B cell (primary cell): ENCODE data around the gene INF2. TPM values are rescaled to one million over a fixed set of nuclear protein-coding genes. Genes with fewer than 3 reads are reported as not detected.

Source experiments
- ATAC-seq: fragments of 200-7000 bp; cut with Tn5 transposase; one replicate; pipeline ENCODE4 v1.10.0; 2021; ENCODE audit warnings: low read depth, mild to moderate bottlenecking, moderate number of reproducible peaks, moderate library complexity
- CTCF ChIA-PET: fragments of 350-600 bp; sonication (Branson Sonifier 250); formaldehyde crosslinking; loops from one replicate; lab custom pipeline; 2021; ENCODE audit warnings: antibody characterized with exemption, inconsistent platforms; lab: Charles Lee
- POLR2A ChIA-PET: fragments of 350-600 bp; sonication (Branson Sonifier 250); formaldehyde crosslinking; loops from one replicate; lab custom pipeline; 2021; ENCODE audit warnings: antibody characterized with exemption; lab: Charles Lee
- DNase-seq: peaks from one replicate; pipeline ENCODE4 v3.0.0; 2013
- H2AFZ ChIP-seq: 2 replicates; pipeline ENCODE4 v1.6.1; 2012; ENCODE audit warnings: mild to moderate bottlenecking, low read depth, low read length; ENCODE audit not compliant: insufficient read depth, poor library complexity, severe bottlenecking
- H3K27ac ChIP-seq, 2 donors: 1 replicate in 1 of 2; 2 replicates in 1 of 2; pipeline ENCODE4 v1.5.1; 2012 to 2013; ENCODE audit warnings: low read length in 2 of 2, mild to moderate bottlenecking in 2 of 2, moderate library complexity in 1 of 2
- H3K27me3 ChIP-seq, 4 experiments: fragments of 200-600 bp in 1 of 4; sonication (generic) in 1 of 4; replicated peaks in 1 of 4; 1 replicate in 2 of 4; 2 replicates in 2 of 4; pipeline versions ENCODE4 v1.6.1 to v1.7.0; 2013 to 2016; ENCODE audit warnings: low read length in 3 of 4, mild to moderate bottlenecking in 2 of 4, mixed read lengths in 1 of 4, moderate library complexity in 1 of 4; ENCODE audit not compliant: insufficient read depth in 4 of 4, control insufficient read depth in 3 of 4; ENCODE audit errors: control extremely low read depth in 1 of 4
- H3K36me3 ChIP-seq, 2 experiments: replicated peaks in 1 of 2; 1 replicate in 1 of 2; 2 replicates in 1 of 2; pipeline versions ENCODE4 v1.6.1 to v1.7.1; 2013; ENCODE audit warnings: low read length in 1 of 2; ENCODE audit not compliant: insufficient read depth in 2 of 2, control insufficient read depth in 1 of 2; ENCODE audit errors: control extremely low read depth in 1 of 2, extremely low read depth in 1 of 2
- H3K4me1 ChIP-seq, 2 donors: fragments of 200-600 bp in 1 of 2; sonication (generic) in 1 of 2; 1 replicate in 1 of 2; 2 replicates in 1 of 2; pipeline versions ENCODE4 v1.5.1 to v1.6.1; 2013 to 2017; ENCODE audit warnings: low read length in 2 of 2; ENCODE audit not compliant: control insufficient read depth in 2 of 2, insufficient read depth in 2 of 2
- H3K4me2 ChIP-seq: replicated peaks from 2 replicates; pipeline ENCODE3; 2012; ENCODE audit warnings: mild to moderate bottlenecking, low read depth, low read length; ENCODE audit not compliant: poor library complexity, severe bottlenecking
- H3K4me3 ChIP-seq, 5 experiments: fragments of 200-600 bp in 1 of 5; sonication (generic) in 1 of 5; 1 replicate in 3 of 5; 2 replicates in 2 of 5; pipeline versions ENCODE4 v1.5.1 to v1.7.0; 2011 to 2016; ENCODE audit warnings: low read length in 4 of 5, mild to moderate bottlenecking in 4 of 5, low read depth in 2 of 5, control low read depth in 1 of 5, moderate library complexity in 1 of 5; ENCODE audit not compliant: insufficient read depth in 1 of 5; ENCODE audit errors: control extremely low read depth in 1 of 5, extremely low read depth in 1 of 5
- H3K79me2 ChIP-seq: fragments of 200-600 bp; sonication (generic); one replicate; pipeline ENCODE4 v1.6.0; 2016; ENCODE audit warnings: low read length; ENCODE audit not compliant: control insufficient read depth, insufficient read depth
- H3K9ac ChIP-seq: fragments of 200-600 bp; sonication (generic); 2 replicates; pipeline ENCODE4 v1.6.1; 2017; ENCODE audit warnings: mild to moderate bottlenecking, low read length, moderate library complexity
- H3K9me3 ChIP-seq, 3 donors: one replicate each; pipeline versions ENCODE4 v1.6.1 to v1.7.1; 2013; ENCODE audit warnings: low read length in 2 of 3; ENCODE audit not compliant: control insufficient read depth in 2 of 3, insufficient read depth in 1 of 3; ENCODE audit errors: control extremely low read depth in 1 of 3
- H4K20me1 ChIP-seq: 2 replicates; pipeline ENCODE4 v1.6.0; 2012; ENCODE audit warnings: mild to moderate bottlenecking, low read length; ENCODE audit not compliant: insufficient read depth, control insufficient read depth, poor library complexity, severe bottlenecking
- H3K27ac Mint-ChIP-seq: one replicate; pipeline ENCODE4 v1.8.0; 2021; ENCODE audit warnings: mixed read lengths
- H3K27me3 Mint-ChIP-seq: one replicate; pipeline ENCODE4 v1.8.0; 2021; ENCODE audit warnings: mixed read lengths
- H3K4me1 Mint-ChIP-seq: one replicate; pipeline ENCODE4 v1.8.0; 2021; ENCODE audit warnings: mixed read lengths
- H3K4me3 Mint-ChIP-seq: one replicate; pipeline ENCODE4 v1.8.0; 2021; ENCODE audit warnings: mixed read lengths
- H3K9me3 Mint-ChIP-seq: one replicate; pipeline ENCODE4 v1.8.0; 2022; ENCODE audit warnings: mixed read lengths; ENCODE audit not compliant: insufficient read depth
- EZH2 ChIP-seq: IDR thresholded peaks from 2 replicates; pipeline ENCODE4 v1.6.1; 2012; ENCODE audit warnings: borderline replicate concordance, low read depth, mild to moderate bottlenecking, moderate library complexity, low read length; ENCODE audit not compliant: insufficient read depth, poor library complexity, severe bottlenecking
- WGBS: methylation state at CpG from one replicate; pipeline ENCODE4 v1.1.5; 2013; ENCODE audit warnings: missing lambda C conversion rate; ENCODE audit not compliant: insufficient coverage; 5-methylcytosine and 5-hydroxymethylcytosine counted together
- intact Hi-C: fragments of 100-400 bp; cut with micrococcal nuclease; formaldehyde crosslinking; loops from one replicate; pipeline ENCODE4 v1.10.0; 2022
- polyA plus RNA-seq: library from polyadenylated mRNA; depleted of rRNA; stranded (reverse); fragments of >200 nt; gene quantifications from 2 replicates; pipeline ENCODE4 v1.2.3, GENCODE V29; 2012
- total RNA-seq, 2 donors: library from RNA; stranded (reverse); fragments of 120-200 nt in 1 of 2; gene quantifications; 1 replicate in 1 of 2; 2 replicates in 1 of 2; pipeline versions ENCODE4 v1.2.3 to v1.2.4, GENCODE V29; 2013 to 2022
- TF ChIP-seq, protein P1 (sequence below): fragments of 200-600 bp; IDR thresholded peaks from one replicate; pipeline ENCODE4 v1.8.0; 2022; ENCODE audit warnings: antibody characterized with exemption, mild to moderate bottlenecking

The INF2 gene
- total and polyA plus RNA-seq, 2 donors (not counting 1 experiment from before 2014, with no cell fraction given) = 90.2 to 100 TPM

DNA sequence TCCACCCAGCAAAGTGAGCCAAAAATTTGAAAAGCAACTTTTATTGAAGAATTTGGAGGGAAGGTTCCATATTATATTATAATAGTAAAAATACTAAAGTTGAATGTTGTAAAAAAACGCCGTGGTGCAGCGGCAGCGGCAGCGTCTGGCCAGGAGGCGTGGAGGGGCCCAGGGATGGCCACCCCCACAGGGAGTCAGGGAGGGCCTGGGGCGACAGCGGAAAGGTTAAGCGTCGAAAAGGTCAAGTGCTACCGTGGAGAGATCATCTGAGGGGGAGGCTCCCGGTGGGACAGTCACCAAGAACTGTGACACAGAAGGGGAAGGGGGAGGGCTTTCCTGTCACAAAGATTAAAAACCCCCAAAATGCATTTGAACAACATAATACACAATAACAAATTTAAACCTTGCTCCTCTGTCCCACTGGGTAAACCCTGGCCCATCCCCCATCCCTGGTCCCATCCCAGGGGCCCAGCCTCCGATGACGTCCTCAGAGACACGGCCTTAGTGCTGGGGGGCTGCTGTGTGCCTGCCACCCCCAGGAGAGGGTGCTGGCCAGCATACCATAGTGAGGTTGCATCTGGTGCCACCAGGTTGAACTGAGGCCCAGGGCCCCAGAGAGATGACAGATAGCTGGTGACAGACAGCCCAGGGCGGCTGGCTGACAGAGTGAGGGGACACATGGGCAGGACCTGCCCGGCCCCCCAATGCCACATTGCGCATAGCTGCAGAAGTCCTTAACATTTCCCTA is 80.1 kb downstream of the INF2 start:
- Histone ChIP-seq H2AFZ (no peak overlapping the region), H3K36me3 (peaks cover 0 to 10% of the 10 kb centered on the region in 2 experiments), H3K4me2 (no peak overlapping the region), H3K4me1 (peaks cover 0 to 8% of the 10 kb centered on the region in 2 donors), H3K9ac (no peak overlapping the region), H4K20me1 (no peaks in the 10 kb centered on the region), H3K79me2 (no peaks in the 10 kb centered on the region), H3K4me3 (no peak overlapping the region), H3K27me3 (no peaks in the 10 kb centered on the region), H3K9me3 (peaks cover 0 to 14% (median 3%) of the 10 kb centered on the region in 3 donors), H3K27ac (no peak overlapping the region)
- peaks cover 8% of the 10 kb centered on the region for H3K4me1 Mint-ChIP-seq
- no peak for ATAC-seq
- no peak for DNase-seq
- ChIA-PET CTCF (interaction anchor here (1.0 to 6.1 kb wide), 14 partner anchors 15 to 277 kb away, joined by 3 to 89 read pairs (median 7); partner anchors contain the start of genes SIVA1 and ZBTB42), POLR2A (no interaction called here)
- no peaks in the 10 kb centered on the region for H3K27me3 Mint-ChIP-seq
- H3K9me3 Mint-ChIP-seq = no peaks in the 10 kb centered on the region
- no peak overlapping the region for H3K4me3 Mint-ChIP-seq
- H3K27ac Mint-ChIP-seq = no peak overlapping the region
- intact Hi-C loops = no loop called here
- WGBS = 89% methylated on average over 14 of the region's 18 CpGs
- TF ChIP-seq, protein P1, sequence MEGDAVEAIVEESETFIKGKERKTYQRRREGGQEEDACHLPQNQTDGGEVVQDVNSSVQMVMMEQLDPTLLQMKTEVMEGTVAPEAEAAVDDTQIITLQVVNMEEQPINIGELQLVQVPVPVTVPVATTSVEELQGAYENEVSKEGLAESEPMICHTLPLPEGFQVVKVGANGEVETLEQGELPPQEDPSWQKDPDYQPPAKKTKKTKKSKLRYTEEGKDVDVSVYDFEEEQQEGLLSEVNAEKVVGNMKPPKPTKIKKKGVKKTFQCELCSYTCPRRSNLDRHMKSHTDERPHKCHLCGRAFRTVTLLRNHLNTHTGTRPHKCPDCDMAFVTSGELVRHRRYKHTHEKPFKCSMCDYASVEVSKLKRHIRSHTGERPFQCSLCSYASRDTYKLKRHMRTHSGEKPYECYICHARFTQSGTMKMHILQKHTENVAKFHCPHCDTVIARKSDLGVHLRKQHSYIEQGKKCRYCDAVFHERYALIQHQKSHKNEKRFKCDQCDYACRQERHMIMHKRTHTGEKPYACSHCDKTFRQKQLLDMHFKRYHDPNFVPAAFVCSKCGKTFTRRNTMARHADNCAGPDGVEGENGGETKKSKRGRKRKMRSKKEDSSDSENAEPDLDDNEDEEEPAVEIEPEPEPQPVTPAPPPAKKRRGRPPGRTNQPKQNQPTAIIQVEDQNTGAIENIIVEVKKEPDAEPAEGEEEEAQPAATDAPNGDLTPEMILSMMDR = no peak
- TF ChIP-seq EZH2 = no peak

DNA sequence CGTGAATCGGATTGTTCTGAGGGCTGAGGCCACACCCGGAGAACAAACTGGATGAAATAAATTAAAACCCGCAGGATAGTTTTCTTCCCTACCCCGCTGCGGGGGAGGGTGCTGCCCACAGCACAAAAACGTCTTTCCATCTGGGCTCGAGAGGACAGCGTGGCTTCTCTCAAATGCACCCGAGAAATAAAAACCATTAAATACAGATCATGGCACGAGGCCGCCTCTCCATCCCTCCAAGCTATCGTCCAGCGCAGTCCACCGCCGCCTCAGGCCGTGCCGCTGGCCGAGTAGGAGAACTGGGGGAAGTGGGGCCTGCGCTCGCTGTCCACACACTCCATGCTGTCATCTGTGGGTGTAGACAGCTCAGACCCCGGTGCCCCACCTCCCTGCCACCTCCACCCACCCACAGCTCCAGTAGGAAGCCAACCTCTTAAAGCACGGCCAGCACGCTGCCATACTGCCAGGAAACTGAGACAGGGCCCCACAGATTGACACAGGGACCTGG is 80.7 kb downstream of the INF2 start:
- Histone ChIP-seq H3K27me3 (no peaks in the 10 kb centered on the region), H3K36me3 (peaks cover 0 to 10% of the 10 kb centered on the region in 2 experiments), H3K4me1 (peaks cover 0 to 8% of the 10 kb centered on the region in 2 donors), H3K4me3 (no peak overlapping the region), H2AFZ (no peak overlapping the region), H3K27ac (no peak overlapping the region), H3K9ac (no peak overlapping the region), H3K4me2 (no peak overlapping the region), H3K79me2 (no peaks in the 10 kb centered on the region), H4K20me1 (no peaks in the 10 kb centered on the region), H3K9me3 (peaks cover 0 to 14% (median 3%) of the 10 kb centered on the region in 3 donors)
- ATAC-seq (no peak), DNase-seq (no peak)
- WGBS = 97% methylated on average over 23 of the region's 24 CpGs
- no peak overlapping the region for H3K4me3 Mint-ChIP-seq
- H3K9me3 Mint-ChIP-seq = no peaks in the 10 kb centered on the region
- intact Hi-C loops = no loop called here
- ChIA-PET POLR2A (no interaction called here), CTCF (interaction anchor here (0.5 to 6.1 kb wide), 5 partner anchors 18 to 231 kb away, joined by 3 to 89 read pairs (median 4); partner anchors contain the start of gene SIVA1)
- no peaks in the 10 kb centered on the region for H3K27me3 Mint-ChIP-seq
- no peak for TF ChIP-seq EZH2
- TF ChIP-seq, protein P1 = no peak
- H3K27ac Mint-ChIP-seq = no peak overlapping the region
- peaks cover 8% of the 10 kb centered on the region for H3K4me1 Mint-ChIP-seq
